GM19395 (cell line): ENCODE results near the gene HMCES.
"Not testable (repeated sequence)": the region's sequence is repeated elsewhere in the genome, so short reads cannot be mapped to it uniquely, and the experiment has no call there.

Experiments
- ATAC-seq: cut with Tn5 transposase; IDR thresholded peaks from one replicate; pipeline ENCODE4 v1.9.1; 2021; ENCODE audit warnings: mild to moderate bottlenecking, moderate library complexity; ENCODE audit not compliant: unreplicated experiment

HMCES gene

DNA sequence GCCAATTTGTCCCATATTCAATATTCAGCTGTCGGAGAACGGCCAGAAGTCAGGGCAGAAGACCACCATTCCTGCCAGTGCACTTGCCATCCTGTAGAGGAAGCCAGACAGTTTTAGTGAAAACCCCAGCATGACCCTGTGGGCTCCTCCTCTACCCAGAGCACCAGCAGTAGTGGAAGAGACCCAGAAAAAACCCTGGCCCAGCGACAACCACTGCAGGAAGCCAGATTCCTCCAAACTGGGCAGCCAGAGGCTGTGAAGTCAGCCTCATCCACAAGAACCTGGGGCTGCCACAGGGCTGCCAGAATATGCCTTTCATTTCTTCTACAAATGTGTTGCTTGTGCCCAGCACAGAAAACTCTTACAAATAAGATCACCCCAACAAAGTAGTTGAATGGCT is 67.3 kb downstream of the HMCES start:
- no peak for ATAC-seq

DNA sequence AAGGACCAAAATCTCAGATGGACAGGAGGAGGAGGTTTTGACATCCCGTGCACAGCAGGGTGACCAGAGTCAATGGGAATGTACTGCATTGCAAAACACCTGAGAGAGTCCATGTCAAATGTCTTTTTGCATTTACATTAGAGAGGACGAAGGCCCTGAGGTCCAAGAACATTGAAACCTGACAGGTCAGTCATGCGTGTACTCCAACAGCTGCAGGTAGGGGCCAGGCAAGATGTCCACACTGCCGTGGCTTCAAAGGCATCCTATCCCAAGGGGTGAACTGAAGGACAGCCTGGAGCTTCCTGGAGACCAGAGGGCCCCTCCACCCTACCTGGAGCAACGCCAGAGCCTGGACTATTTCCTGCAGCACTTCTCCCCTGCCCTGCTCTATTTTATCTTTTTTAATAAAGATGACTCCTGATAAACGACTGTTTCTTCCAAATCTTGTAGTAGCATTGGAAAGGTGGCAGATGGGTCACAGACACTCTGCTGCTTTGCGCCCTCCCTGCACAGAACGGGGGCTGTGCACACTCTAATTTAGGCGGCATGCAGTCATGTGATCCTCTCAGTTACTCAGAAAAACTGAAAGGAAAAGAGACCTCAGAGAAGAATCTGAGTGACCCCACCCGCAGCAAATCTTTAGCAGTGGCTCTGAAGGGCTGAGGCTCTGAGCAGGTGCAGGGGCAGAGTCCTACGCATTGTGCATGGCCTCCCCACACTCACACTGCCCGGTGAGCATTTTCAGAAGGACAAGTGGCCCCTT is 68.2 kb downstream of the HMCES start:
- no peak for ATAC-seq

DNA sequence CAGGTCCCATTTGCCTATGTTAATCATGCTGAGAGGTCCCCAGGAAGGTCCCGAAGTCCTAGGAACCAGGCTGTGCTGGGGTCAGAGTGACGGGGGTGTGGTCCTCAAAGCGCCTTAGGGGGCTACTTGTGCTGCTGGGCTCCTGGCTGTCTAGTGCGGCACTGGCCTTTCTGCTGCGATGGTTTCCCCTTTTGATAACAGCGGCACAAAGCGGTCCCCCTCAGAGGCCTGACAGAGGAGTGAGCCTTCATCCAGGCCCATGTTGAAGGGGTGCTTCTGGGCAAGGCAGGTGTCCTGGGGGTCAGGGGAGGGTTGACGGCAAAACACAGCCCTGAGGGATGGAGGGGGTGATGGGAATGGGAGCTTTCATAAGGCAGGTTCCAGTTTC is 68.8 kb downstream of the HMCES start:
- ATAC-seq: no peak

DNA sequence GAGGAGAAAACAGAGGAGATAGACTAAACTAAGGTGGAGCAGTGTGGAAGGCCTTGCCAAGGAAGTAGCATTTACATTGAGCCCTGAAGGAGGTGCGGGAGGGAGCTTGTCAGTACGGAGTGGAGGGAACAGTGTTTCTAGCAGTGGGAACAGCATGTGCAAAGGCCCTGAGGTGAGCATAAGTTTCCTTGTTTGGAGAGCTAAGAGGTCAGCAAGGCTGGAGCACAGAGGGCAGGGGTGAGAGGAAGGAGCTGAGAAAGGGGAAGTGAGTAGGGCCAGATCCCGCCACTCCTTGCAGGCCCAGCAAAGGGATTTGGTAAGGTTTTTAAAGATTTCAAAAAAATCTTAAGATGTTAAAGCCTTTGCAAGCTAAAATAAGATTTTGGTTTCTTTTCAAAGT is 70.1 kb downstream of the HMCES start:
- ATAC-seq: no peak

DNA sequence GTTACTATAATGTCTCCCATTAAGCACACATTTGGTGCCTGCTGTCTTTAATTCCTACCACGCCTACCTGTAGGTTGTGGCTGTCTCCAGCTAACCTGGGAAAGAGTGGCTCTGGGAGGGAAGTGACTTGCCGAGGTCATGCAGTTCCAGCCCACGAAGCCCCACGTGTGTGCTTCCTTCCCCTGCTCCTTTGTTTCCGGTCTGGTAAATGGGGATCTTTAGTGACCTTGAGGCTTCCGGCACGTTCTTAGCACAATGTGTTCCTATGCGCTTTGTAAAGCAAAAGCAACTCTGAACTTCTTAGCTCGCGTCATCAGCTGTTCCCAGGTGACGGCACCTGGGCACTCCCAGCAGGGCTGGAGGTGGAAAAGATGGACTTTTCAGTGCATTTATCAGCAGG is 70.5 kb downstream of the HMCES start:
- ATAC-seq: not testable (repeated sequence)

DNA sequence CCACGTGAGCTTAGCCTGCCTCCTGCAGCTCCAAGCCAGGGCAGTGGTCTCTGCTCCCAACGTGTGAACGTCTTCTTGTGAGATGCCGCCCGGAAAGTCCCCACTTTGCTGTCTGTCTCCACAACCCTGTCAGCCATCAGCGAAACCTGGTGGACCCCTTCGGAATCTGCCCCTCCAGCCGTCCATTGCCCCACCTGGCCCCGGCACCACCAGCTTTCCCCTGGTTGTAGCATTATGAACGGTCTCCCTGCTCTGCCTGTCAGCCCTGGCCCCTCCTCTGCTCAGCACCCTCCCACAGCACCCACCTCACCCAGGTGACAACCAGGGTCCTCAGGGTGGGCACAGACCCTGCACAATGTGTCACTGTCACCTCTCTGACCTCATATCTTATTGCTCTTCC is 71.1 kb downstream of the HMCES start:
- ATAC-seq: no peak

DNA sequence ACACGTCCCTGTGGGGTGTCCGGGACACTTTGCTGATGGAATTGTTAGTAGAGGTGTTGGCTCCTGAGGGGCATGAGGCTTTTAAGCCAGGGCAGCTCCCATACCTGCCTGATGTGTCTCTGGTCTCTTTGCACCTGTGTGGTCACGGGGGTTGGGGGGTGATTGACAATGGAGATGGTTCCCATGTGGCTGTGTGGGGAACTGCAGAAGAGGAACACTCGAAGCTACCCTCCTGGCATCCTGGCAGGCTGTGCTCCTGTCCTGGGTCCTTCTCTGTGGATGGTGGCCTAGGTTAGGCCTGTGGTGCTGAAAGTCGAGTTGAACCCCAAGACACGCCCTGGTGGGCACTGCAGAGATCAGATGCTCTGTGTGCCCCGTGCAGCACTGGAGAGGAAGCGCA is 73.4 kb downstream of the HMCES start:
- ATAC-seq: no peak

DNA sequence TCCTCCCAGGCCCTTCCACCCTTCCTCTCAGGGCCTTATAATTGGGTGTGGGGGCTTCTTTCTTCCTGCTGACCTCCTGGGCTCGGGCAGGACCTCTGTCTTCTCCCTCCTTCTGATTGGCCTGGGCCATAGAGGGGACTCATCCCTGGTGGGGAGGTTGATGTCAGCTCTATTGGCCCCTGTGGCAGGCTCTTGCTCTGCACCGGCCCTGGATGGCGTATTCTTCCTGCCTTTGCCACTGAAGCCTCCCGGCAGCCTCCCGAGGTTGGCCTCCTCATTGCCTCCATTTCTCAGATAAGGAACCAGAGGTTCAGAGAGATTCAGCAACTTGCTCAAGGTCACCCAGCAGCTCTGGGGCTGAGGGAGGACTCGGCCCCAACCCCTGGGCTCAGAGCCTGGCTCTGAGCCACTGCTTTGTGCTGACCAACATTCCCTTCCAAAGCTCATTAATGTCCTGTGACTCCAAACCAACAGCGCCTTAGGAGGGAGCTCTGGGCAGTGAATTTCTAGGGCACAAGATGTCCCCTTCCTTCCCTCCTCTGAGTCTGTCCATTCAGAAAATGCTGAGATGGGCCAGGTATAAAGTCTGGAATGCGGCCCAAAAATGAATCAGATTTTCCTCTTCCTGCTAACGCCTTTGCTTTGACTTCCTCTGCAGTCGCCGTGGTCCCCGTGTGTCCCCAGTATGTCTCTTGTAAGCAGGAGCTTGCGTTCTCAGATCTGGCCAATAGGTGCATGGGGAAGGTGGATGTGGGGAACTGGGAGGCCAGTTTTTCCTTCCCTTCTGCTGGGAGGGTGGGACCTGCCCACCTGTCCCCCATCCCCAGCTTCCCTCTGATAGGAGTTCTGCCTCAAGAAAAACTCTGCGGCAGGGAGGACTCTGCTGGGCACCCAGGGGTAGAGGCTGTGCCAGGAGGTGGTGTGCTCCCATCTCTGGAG is 74.2 kb downstream of the HMCES start:
- no peak for ATAC-seq

DNA sequence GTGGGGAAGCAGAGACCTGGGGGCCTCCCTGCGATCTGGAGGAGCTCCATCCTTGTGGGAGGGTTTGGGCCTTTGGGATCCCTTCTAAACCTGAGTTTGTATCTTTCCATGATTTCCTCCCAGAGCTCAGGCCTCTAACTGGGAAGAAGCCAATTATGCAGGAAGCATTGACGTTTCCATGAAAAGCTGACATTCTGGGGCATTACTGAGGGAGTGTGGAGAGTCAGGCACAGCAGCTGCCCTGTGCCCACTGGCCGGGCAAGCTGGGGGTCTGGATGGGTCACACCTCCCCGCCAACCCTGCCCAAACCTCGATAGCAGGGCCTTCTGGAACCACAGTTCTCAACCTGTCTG is 74.9 kb downstream of the HMCES start:
- ATAC-seq: no peak
